ENCODE results near the gene PPP4R1. TPM values are rescaled to one million over a fixed set of nuclear protein-coding genes. Genes with fewer than 3 reads are reported as not detected.

Gene PPP4R1
- polyA plus RNA-seq, 3 donors from 2014 or later: 12.0 to 17.0 (median 14.3) TPM

DNA sequence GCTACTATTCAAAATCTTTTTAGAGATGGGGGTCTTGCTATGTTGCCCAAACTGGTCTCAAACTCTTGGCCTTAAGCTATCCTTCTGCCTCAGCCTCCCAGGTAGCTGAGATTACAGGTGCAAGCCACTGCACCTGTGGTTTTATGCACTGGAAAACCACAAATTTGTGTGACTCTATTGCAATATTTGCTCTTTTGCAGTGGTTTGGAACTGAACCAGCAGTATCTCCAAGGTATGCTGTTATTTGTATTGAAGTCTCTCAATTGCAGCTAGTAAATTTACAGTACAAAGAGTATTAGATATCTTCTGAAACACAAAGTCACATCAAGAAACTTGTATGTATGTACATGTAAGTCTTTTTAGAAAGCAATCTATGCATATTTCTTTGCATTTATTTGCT is 46.2 kb downstream of the PPP4R1 start:
- Mint-ChIP-seq H3K36me3 (peaks cover 6 to 35% (median 15%) of the 10 kb centered on the region in 3 donors), H3K9me3 (no peaks in the 10 kb centered on the region), H3K27me3 (ENCODE audit: low read depth in 3 of 3) (no peaks in the 10 kb centered on the region), H3K4me1 (no peaks in the 10 kb centered on the region), H3K27ac (no peak overlapping the region), H3K4me3 (no peak overlapping the region)
- DNase-seq: no peak

DNA sequence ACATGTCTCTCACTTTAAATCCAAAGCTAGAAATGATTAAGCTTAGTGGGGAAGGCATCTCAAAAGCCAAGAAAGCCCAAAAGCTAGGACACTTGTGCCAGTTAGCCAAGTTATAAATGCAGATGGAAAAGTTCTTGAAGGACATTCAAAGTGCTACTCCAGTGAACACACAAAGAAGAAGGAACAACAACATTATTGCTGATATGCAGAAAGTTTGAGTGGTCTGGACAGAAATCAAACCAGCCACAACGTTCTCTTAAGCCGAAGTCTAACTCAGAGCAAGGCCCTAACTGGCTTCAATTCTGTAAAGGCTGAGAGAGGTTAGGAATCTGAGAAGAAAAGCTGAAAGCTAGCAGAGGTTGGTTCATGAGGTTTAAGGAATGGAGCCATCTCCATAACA is 49.0 kb downstream of the PPP4R1 start:
- Mint-ChIP-seq H3K4me1 (no peaks in the 10 kb centered on the region), H3K9me3 (no peaks in the 10 kb centered on the region), H3K4me3 (no peak overlapping the region), H3K27me3 (ENCODE audit: low read depth in 3 of 3) (peaks cover 0 to 1% (median 0%) of the 10 kb centered on the region in 3 donors), H3K27ac (no peak overlapping the region), H3K36me3 (peaks cover 11 to 43% (median 16%) of the 10 kb centered on the region in 3 donors)
- DNase-seq: no peak

DNA sequence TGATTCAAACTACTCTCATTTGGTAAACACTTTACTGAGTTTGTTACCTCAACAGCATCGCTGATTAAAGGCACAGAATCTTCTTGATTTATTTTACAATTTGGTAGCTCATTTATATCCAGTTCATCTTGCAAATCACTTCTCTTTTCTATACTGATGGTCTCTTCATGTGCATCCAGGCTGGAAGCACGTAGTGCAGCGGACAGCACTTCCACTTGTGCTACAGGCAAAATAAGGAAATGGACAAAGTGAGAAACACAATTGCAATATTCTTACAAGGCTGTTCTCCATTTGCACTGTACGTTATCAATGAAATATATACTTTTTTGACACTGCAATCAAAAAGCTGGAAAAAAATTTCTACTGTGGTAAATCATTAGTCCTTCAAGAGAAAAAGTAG is 51.0 kb downstream of the PPP4R1 start:
- H3K27ac Mint-ChIP-seq: no peak overlapping the region
- no peak overlapping the region for H3K4me3 Mint-ChIP-seq
- DNase-seq: no peak
- H3K27me3 Mint-ChIP-seq (ENCODE audit: low read depth in 3 of 3): peaks cover 0 to 1% (median 0%) of the 10 kb centered on the region in 3 donors
- peaks cover 16 to 41% (median 20%) of the 10 kb centered on the region in 3 donors for H3K36me3 Mint-ChIP-seq
- H3K4me1 Mint-ChIP-seq: no peaks in the 10 kb centered on the region
- H3K9me3 Mint-ChIP-seq: no peaks in the 10 kb centered on the region

DNA sequence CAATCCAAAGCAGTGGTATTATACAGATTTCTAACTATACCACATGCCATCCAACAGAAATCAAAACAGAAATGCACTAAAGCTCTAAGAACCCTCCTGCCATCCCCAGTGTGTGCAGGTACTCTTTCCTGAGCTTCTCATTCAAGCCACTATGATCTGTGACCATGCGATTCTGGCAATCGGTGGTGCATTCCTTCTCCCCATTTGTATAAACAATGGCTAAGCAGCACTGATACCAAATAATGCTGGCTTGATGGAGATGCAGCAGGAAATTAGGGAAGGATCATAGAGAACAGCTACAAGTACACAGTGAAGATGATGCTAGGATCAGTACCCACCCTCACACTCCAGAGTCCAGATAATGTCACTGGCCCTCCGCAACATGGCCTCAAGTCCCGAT is 51.8 kb downstream of the PPP4R1 start:
- no peaks in the 10 kb centered on the region for H3K9me3 Mint-ChIP-seq
- H3K4me3 Mint-ChIP-seq: no peak overlapping the region
- H3K4me1 Mint-ChIP-seq: no peaks in the 10 kb centered on the region
- peaks cover 0 to 1% (median 0%) of the 10 kb centered on the region in 3 donors for H3K27me3 Mint-ChIP-seq (ENCODE audit: low read depth in 3 of 3)
- no peak overlapping the region for H3K27ac Mint-ChIP-seq
- DNase-seq: no peak
- H3K36me3 Mint-ChIP-seq: peaks cover 18 to 46% (median 20%) of the 10 kb centered on the region in 3 donors

DNA sequence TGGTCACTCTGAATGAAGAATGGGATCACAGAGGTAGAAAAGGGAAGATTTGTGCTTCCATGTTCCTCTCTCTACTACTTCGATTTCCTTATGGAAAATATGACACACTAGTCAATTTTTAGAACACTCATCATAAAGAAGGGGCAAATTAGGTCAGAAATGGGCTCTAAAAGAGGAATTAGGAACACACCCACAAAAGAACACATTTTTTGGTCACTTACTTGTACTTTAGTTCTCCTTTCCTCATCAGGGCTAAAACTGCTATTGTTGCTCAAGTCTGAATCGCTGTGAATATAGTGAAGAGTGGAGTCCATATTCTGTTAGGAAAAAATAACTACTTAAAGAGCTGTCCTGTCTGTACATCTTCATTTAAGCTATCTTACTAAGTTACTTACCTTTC is 52.6 kb downstream of the PPP4R1 start:
- H3K27ac Mint-ChIP-seq: peak overlapping the region in 1 of 6 donors; percentile 22
- no peak for DNase-seq
- H3K27me3 Mint-ChIP-seq (ENCODE audit: low read depth in 3 of 3): peaks cover 0 to 1% (median 0%) of the 10 kb centered on the region in 3 donors
- H3K4me1 Mint-ChIP-seq: no peaks in the 10 kb centered on the region
- H3K9me3 Mint-ChIP-seq: no peaks in the 10 kb centered on the region
- peaks cover 20 to 46% (median 24%) of the 10 kb centered on the region in 3 donors for H3K36me3 Mint-ChIP-seq
- no peak overlapping the region for H3K4me3 Mint-ChIP-seq

DNA sequence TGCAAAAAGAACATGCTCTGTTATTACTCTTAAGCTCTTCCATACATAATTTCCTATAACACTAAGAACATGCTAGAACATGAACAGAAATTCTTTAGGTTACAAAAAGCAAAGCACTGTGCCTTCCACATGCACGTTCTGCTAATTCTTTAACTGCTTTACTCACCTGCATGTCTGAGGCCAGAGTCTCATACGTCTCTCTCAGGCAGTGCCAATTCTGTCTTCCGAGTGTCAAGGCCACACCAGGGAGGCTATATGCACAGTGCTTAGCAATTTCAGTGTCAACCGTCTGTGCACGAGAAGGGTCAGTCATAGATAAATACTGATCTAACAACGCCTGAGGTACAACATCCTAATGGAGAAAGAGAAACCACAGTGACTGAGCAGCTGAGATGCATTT is 55.1 kb downstream of the PPP4R1 start:
- no peaks in the 10 kb centered on the region for H3K4me1 Mint-ChIP-seq
- DNase-seq: no peak
- no peak overlapping the region for H3K27ac Mint-ChIP-seq
- H3K27me3 Mint-ChIP-seq (ENCODE audit: low read depth in 3 of 3): peaks cover 0 to 1% (median 0%) of the 10 kb centered on the region in 3 donors
- no peaks in the 10 kb centered on the region for H3K9me3 Mint-ChIP-seq
- H3K4me3 Mint-ChIP-seq: no peak overlapping the region
- peaks cover 26 to 56% (median 29%) of the 10 kb centered on the region in 3 donors for H3K36me3 Mint-ChIP-seq

DNA sequence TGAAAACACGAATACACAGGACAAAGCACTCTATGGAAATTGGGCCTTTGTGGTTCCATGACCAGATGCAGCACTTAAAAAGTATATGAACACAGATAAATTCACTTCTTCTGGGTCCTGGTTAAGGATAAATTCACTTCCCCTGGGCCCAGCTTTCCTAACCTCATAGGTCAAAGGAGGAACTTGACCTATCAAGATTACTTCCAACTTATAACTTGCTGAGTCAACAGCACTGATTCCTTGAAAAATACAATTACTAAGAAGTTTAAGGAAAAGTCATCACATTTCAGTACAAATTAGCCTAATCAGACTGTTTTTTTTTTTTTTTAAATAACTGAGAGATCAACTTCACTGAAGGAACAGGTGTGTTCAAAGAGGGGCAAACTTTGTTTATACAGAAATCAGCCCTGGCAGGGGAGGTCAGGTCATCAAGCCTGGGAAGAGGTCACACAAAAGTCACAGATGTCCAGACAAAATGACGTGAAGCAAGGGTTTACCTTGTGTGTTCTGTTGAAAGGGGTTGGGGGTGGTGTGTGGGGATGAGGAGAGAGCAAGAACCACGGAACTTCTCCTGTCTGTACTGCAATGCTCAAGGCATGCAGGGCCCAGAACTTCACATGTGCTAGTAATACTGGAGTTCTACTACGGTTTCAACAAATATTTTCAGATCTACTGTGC is 55.8 kb downstream of the PPP4R1 start:
- peaks cover 0 to 1% (median 0%) of the 10 kb centered on the region in 3 donors for H3K27me3 Mint-ChIP-seq (ENCODE audit: low read depth in 3 of 3)
- H3K9me3 Mint-ChIP-seq: no peaks in the 10 kb centered on the region
- H3K4me3 Mint-ChIP-seq: no peak overlapping the region
- H3K27ac Mint-ChIP-seq: peak overlapping the region in 3 of 6 donors; percentile 16 to 59 (median 45)
- no peak for DNase-seq
- peaks cover 29 to 57% (median 30%) of the 10 kb centered on the region in 3 donors for H3K36me3 Mint-ChIP-seq
- no peaks in the 10 kb centered on the region for H3K4me1 Mint-ChIP-seq

DNA sequence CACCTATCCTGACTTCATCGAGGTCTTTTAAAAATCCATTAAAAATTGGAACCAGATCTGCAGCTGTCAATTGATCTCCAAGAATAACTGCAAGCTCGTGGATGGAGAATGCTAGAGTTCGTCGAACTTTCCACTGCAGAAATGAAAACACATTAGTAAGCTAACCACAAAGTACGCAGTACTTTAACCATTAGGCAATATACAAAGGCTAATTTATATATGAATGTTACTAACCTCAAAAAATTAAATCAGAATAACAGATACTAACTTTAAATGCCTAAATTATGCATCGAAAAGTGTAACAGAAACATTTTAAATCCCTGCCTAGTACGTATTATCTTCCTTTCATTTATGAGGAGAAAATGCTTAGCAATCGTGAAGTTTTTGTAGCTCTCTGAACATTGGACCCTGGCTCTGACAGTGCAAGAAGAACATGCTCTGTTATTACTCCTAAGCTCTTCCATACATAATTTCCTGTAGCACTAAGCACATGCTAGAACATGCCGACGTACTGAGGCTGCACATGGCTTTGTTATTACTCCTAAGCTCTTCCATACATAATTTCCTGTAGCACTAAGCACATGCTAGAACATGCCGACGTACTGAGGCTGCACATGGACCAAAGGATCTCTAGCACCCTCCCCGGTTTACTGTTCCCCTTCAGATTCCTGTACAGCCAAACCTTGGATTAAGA is 57.0 kb downstream of the PPP4R1 start:
- Mint-ChIP-seq H3K4me3 (no peak overlapping the region), H3K27ac (no peak overlapping the region), H3K36me3 (peaks cover 28 to 57% (median 37%) of the 10 kb centered on the region in 3 donors), H3K27me3 (ENCODE audit: low read depth in 3 of 3) (peaks cover 0 to 1% (median 0%) of the 10 kb centered on the region in 3 donors), H3K9me3 (peaks cover 0 to 4% (median 0%) of the 10 kb centered on the region in 6 donors), H3K4me1 (no peaks in the 10 kb centered on the region)
- no peak for DNase-seq

DNA sequence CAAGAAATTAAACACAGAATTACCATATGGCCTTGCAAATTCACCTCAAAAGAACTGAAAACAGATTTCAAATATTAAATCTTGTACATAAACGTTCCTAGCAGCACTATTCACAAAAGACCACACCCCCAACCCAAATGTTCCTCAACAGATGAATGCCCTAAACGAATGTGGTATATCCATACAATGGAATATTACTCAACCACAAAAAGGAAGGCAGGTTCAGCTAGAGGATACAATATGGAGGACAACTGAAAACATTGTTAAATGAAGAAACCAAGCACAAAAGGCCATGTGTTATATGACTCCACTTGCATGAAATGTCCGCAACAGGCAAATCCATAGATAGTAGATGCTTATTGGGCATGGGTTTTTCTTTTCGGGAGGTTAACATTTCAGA is 61.7 kb downstream of the PPP4R1 start:
- Mint-ChIP-seq H3K9me3 (peaks cover 0 to 4% (median 0%) of the 10 kb centered on the region in 6 donors), H3K27me3 (ENCODE audit: low read depth in 3 of 3) (no peaks in the 10 kb centered on the region), H3K36me3 (peaks cover 35 to 72% (median 38%) of the 10 kb centered on the region in 3 donors), H3K4me1 (no peaks in the 10 kb centered on the region), H3K4me3 (no peak overlapping the region), H3K27ac (no peak overlapping the region)
- no peak for DNase-seq

DNA sequence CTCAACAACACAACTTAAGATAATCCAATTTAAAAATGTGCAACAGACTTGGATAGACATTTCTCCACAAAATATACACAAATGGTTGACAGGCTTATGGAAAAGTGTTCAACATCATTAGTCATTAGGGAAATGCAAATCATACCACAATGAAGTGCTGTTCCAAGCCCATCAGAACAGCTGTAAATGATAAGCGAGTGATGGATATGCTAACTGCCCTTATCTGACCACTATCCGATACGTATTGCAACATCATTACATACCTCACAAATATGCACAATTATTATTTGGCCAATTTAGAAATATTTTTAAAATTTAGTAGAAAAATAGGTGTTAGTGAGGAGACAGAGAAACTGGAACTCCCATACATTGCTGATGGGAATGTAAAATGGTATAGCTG is 62.2 kb downstream of the PPP4R1 start:
- DNase-seq: no peak
- Mint-ChIP-seq H3K4me1 (no peaks in the 10 kb centered on the region), H3K27me3 (ENCODE audit: low read depth in 3 of 3) (no peaks in the 10 kb centered on the region), H3K27ac (no peak overlapping the region), H3K4me3 (no peak overlapping the region), H3K9me3 (peaks cover 0 to 4% (median 0%) of the 10 kb centered on the region in 6 donors), H3K36me3 (peaks cover 35 to 74% (median 39%) of the 10 kb centered on the region in 3 donors)

DNA sequence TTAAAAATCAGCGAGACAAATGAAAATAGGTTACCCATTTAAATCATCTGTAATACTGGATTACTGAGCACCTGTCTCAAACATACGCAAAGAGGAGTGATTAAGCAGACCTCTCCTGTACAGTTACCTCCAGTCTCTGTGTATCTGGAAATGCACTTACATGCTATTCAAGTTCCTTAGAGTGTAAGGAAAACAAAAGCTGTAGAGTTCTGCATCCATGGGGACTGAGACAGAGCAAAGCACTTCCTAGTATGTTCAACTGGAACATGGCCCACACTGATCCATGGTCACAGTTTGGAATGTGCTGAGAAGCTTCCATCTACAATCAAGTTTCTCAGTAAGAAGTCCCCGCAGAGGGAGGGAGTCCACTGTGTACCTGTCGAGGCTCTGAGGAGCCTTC is 63.9 kb downstream of the PPP4R1 start:
- Mint-ChIP-seq H3K4me3 (no peak overlapping the region), H3K4me1 (no peaks in the 10 kb centered on the region), H3K27ac (no peak overlapping the region), H3K9me3 (peaks cover 0 to 4% (median 0%) of the 10 kb centered on the region in 6 donors), H3K27me3 (ENCODE audit: low read depth in 3 of 3) (no peaks in the 10 kb centered on the region), H3K36me3 (peaks cover 39 to 73% (median 39%) of the 10 kb centered on the region in 3 donors)
- no peak for DNase-seq

DNA sequence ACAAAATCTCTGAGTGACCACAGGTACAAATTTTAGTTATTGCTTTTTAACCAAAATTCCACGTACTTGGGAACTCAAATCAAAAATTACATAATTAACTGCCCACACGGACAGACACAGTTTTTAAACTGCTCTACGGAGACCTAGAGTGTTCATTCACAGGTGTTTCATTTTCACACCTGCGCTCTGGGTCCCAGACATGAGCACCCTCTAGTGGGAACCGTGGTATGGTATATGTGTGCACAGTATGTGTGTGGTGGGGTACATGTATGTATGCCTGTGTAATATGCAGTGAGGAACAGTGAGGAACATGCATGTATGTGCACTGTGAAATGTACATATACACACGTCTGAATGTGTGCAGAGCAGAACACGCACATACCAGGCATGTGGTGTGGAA is 65.0 kb downstream of the PPP4R1 start:
- Mint-ChIP-seq H3K27me3 (ENCODE audit: low read depth in 3 of 3) (no peaks in the 10 kb centered on the region), H3K4me1 (no peaks in the 10 kb centered on the region), H3K36me3 (peaks cover 34 to 65% (median 34%) of the 10 kb centered on the region in 3 donors), H3K4me3 (no peak overlapping the region), H3K27ac (peak overlapping the region in 2 of 6 donors; percentile 13 to 29), H3K9me3 (peaks cover 0 to 4% (median 0%) of the 10 kb centered on the region in 6 donors)
- DNase-seq: no peak

DNA sequence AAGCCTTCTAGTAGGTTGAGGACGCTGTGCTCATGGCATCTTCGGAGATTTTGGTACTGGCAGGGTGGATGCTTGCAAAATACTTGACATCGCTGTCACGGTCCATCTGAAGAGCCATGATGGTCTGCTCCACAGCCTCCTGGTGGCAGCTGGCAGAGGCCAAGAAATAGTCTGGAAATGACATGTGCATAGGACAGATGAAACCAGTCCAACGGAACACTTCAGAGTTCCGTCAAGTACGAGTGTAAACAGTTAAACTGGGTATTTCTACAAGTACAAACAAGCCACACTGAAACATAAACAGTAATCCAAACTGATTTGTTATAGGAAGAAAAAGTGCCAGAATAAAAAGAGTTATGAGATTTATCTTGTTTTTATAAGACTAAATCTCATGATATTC is 66.6 kb downstream of the PPP4R1 start:
- Mint-ChIP-seq H3K36me3 (peaks cover 22 to 54% (median 30%) of the 10 kb centered on the region in 3 donors), H3K9me3 (peaks cover 0 to 4% (median 0%) of the 10 kb centered on the region in 6 donors), H3K4me1 (no peaks in the 10 kb centered on the region), H3K27me3 (ENCODE audit: low read depth in 3 of 3) (no peaks in the 10 kb centered on the region), H3K27ac (no peak overlapping the region), H3K4me3 (no peak overlapping the region)
- DNase-seq: no peak

DNA sequence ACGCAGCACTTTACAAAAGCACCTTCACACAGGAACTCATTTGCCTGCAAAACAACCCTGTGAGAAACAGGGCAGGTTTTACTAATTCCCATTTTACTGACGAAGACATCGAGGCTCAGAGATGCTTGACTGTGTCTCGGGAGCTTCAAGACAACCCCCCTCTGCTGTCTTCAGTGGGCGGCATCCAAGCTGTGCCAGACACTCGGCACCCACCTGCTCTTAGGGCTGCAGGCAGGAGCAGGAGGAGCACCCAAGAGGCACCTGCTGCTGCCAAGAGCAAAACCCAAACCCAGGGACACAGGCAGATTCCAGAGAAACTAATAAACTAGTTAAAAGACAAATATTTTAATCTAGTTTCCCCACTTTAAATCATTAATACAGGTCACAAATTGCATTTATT is 67.9 kb downstream of the PPP4R1 start:
- Mint-ChIP-seq H3K36me3 (peaks cover 14 to 44% (median 22%) of the 10 kb centered on the region in 3 donors), H3K9me3 (no peaks in the 10 kb centered on the region), H3K27ac (peak overlapping the region in 1 of 6 donors; percentile 19), H3K27me3 (ENCODE audit: low read depth in 3 of 3) (no peaks in the 10 kb centered on the region), H3K4me1 (peaks cover 0 to 1% of the 10 kb centered on the region in 2 donors), H3K4me3 (no peak overlapping the region)
- no peak for DNase-seq

Data from immature natural killer cell (primary cell).